ENCODE results near the gene RTN1.

Gene RTN1

GRCh38 chr14:59787045-59787674, 83.4 kb downstream of the RTN1 start:
- DNase-seq (ENCODE audit: low spot score): no peak

- no peak for DNase-seq (ENCODE audit: low spot score)
Observed at GRCh38 chr14:59785629-59786028, 84.9 kb downstream of the RTN1 start.

GRCh38 chr14:59782760-59783159, 87.8 kb downstream of the RTN1 start:
- DNase-seq (ENCODE audit: low spot score): no peak

- no peak for DNase-seq (ENCODE audit: low spot score)
Observed at GRCh38 chr14:59777006-59777579, 93.5 kb downstream of the RTN1 start.

- DNase-seq (ENCODE audit: low spot score): no peak
Observed at GRCh38 chr14:59776468-59776867, 94.1 kb downstream of the RTN1 start.

GRCh38 chr14:59772233-59772632, 98.3 kb downstream of the RTN1 start:
- DNase-seq (ENCODE audit: low spot score): no peak

GRCh38 chr14:59771577-59771976, 99.0 kb downstream of the RTN1 start:
- no peak for DNase-seq (ENCODE audit: low spot score)

GRCh38 chr14:59769586-59769985, 101.0 kb downstream of the RTN1 start:
- DNase-seq (ENCODE audit: low spot score): no peak

- no peak for DNase-seq (ENCODE audit: low spot score)
Observed at GRCh38 chr14:59768855-59769375, 101.7 kb downstream of the RTN1 start.

- DNase-seq (ENCODE audit: low spot score): no peak
Observed at GRCh38 chr14:59761851-59762250, 108.7 kb downstream of the RTN1 start.

GRCh38 chr14:59755409-59756135, 115.0 kb downstream of the RTN1 start:
- no peak for DNase-seq (ENCODE audit: low spot score)

GRCh38 chr14:59754256-59754655, 116.3 kb downstream of the RTN1 start:
- DNase-seq (ENCODE audit: low spot score): no peak

GRCh38 chr14:59753512-59753911, 117.1 kb downstream of the RTN1 start:
- DNase-seq (ENCODE audit: low spot score): no peak

GRCh38 chr14:59751578-59751977, 119.0 kb downstream of the RTN1 start:
- DNase-seq (ENCODE audit: low spot score): no peak

GRCh38 chr14:59739794-59740193, 130.8 kb downstream of the RTN1 start:
- no peak for DNase-seq (ENCODE audit: low spot score)

GRCh38 chr14:59728304-59728703, 142.3 kb downstream of the RTN1 start:
- DNase-seq (ENCODE audit: low spot score): no peak

- no peak for DNase-seq (ENCODE audit: low spot score)
Observed at GRCh38 chr14:59727073-59727661, 143.4 kb downstream of the RTN1 start.

GRCh38 chr14:59711080-59711479, 159.5 kb downstream of the RTN1 start:
- DNase-seq (ENCODE audit: low spot score): no peak

GRCh38 chr14:59707778-59708561, 162.6 kb downstream of the RTN1 start:
- no peak for DNase-seq (ENCODE audit: low spot score)

GRCh38 chr14:59705866-59706265, 164.7 kb downstream of the RTN1 start:
- no peak for DNase-seq (ENCODE audit: low spot score)

- no peak for DNase-seq (ENCODE audit: low spot score)
Observed at GRCh38 chr14:59705245-59705644, 165.3 kb downstream of the RTN1 start.

GRCh38 chr14:59704054-59704645, 166.4 kb downstream of the RTN1 start:
- DNase-seq (ENCODE audit: low spot score): no peak
